GM23248 (cell line): ENCODE results near the gene PLA2G2F.

Source experiments
- EZH2 ChIP-seq: fragments of 200-600 bp; sonication (generic); IDR thresholded peaks from 2 replicates; pipeline ENCODE4 v1.6.1; 2018; ENCODE audit warnings: antibody characterized with exemption, mild to moderate bottlenecking; ENCODE audit not compliant: insufficient read depth, poor library complexity, severe bottlenecking
- EZH2phosphoT487 ChIP-seq: fragments of 200-600 bp; sonication (generic); IDR thresholded peaks from 2 replicates; pipeline ENCODE4 v1.6.1; 2018; ENCODE audit warnings: antibody characterized with exemption, moderate library complexity, mild to moderate bottlenecking, low read depth; ENCODE audit not compliant: insufficient read depth

- TF ChIP-seq EZH2 (no peak), EZH2phosphoT487 (no peak)
Measured at GRCh38 chr1:20178634-20179370, 39.7 kb downstream of the PLA2G2F start.
